IPS-20b (cell line): Measurements from ENCODE around the gene FBXO42.

Experiments
- H3K27ac ChIP-seq: one replicate; pipeline ENCODE4 v1.5.1; 2013; ENCODE audit warnings: low read length
- H3K27me3 ChIP-seq: 2 replicates; pipeline ENCODE4 v1.6.1; 2013; ENCODE audit warnings: mild to moderate bottlenecking, low read length, inconsistent platforms; ENCODE audit not compliant: insufficient read depth
- H3K36me3 ChIP-seq: 2 replicates; pipeline ENCODE4 v1.6.1; 2013; ENCODE audit warnings: low read depth, mild to moderate bottlenecking, inconsistent platforms, low read length, moderate library complexity; ENCODE audit not compliant: insufficient read depth
- H3K4me1 ChIP-seq: 2 replicates; pipeline ENCODE4 v1.6.1; 2013; ENCODE audit warnings: mild to moderate bottlenecking, control low read depth, inconsistent platforms, low read length, moderate library complexity; ENCODE audit not compliant: insufficient read depth
- H3K4me3 ChIP-seq: 2 replicates; pipeline ENCODE4 v1.5.1; 2013; ENCODE audit warnings: mild to moderate bottlenecking, low read length, inconsistent platforms
- H3K9ac ChIP-seq: 2 replicates; pipeline ENCODE4 v1.6.1; 2013; ENCODE audit warnings: low read depth, mild to moderate bottlenecking, inconsistent platforms, low read length, moderate library complexity
- H3K9me3 ChIP-seq: 2 replicates; pipeline ENCODE4 v1.6.1; 2013; ENCODE audit warnings: mild to moderate bottlenecking, low read depth, low read length, inconsistent platforms; ENCODE audit not compliant: insufficient read depth

Gene FBXO42

DNA sequence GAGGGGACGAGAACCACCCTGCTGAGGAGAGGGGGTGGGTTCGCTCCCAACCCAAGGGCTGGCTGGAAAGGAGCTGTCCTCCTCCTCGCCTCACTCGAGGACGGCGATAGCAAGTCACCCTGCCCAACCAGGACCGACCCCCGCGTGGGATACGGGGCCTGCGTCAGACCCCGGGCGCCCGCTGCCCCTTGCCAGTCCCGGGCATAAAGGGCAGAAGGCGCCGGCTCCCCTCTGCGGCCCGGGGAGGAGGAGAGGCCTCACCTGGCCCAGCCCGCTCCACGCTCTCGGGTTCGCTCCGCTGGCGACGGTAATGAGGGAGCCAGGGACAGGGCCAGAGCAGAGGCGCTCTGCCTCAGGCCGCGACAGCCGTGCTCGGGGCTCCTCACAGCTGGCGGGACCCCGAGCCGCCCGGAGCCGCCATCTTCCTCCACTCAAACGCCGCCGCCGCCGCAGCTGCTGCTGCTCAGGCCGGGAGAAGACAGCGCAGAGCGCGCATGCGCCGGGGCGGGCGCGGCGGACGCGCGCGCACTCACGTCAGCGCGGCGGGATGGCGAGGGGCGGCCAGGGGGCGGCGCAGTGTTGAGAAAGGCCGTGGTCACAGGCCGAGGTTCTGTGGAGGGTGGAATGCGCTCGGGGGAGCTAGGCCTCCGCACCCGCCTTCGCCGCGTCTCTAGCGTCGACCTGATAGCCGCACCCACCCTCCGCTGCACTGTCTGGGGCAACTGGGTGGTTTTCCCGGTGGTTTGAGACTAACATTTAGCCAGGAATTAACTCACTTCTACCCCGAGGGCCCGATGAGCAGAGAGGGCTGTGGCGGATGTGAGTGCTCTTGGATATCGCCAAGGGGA, at the start of gene FBXO42:
Gene FBXO42 (minus strand): TSS at position 487 of the 848 bp plus-strand sequence. CDS start 37,062 bp downstream, outside the sequence.
- peaks cover 9% of the 10 kb centered on the region; the same call in 1 of the 2 replicates for H3K4me1 ChIP-seq
- no peak within 1 kb of the TSS for H3K27ac ChIP-seq
- H3K36me3 ChIP-seq, result no peaks in the 10 kb centered on the region
- H3K4me3 ChIP-seq, result peak within 1 kb of the TSS; percentile 87
- H3K9ac ChIP-seq, result peak within 1 kb of the TSS; percentile 86
- H3K9me3 ChIP-seq, result no peaks in the 10 kb centered on the region
- no peaks in the 10 kb centered on the region for H3K27me3 ChIP-seq

DNA sequence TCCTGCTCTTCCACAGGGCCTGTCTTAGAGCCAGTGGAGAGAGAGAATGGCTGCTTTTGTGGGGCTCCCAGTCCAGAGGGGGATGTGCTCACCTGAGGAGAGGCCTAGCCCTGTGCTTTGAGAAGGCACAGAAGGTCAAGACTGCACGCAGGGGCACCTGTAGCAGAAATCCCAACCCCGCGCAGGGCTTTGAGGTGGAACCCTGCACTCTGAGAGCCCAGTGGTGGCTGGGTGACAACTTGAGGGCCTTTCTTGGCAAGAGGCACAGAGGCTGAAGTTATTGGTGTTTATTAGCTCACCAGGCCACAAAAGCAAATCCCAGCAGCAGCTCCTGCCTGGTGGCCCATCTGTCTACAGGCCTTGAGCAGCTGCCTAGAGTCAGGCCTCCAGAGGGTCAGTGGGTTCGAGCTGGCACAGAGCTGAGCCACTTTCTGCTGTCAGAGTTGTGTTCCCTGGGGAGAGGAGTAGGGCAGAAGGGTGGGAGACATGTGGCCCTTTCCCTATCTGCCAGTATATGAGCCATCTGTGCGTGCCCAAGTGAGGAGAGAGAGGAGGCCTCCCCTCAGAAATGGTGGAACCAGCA, 46.2 kb upstream of the FBXO42 start:
- Histone ChIP-seq H3K9ac (no peak overlapping the region), H3K27ac (no peak overlapping the region), H3K4me3 (no peak overlapping the region), H3K4me1 (no peaks in the 10 kb centered on the region), H3K36me3 (peaks cover 47% of the 10 kb centered on the region), H3K27me3 (no peaks in the 10 kb centered on the region), H3K9me3 (no peaks in the 10 kb centered on the region)

DNA sequence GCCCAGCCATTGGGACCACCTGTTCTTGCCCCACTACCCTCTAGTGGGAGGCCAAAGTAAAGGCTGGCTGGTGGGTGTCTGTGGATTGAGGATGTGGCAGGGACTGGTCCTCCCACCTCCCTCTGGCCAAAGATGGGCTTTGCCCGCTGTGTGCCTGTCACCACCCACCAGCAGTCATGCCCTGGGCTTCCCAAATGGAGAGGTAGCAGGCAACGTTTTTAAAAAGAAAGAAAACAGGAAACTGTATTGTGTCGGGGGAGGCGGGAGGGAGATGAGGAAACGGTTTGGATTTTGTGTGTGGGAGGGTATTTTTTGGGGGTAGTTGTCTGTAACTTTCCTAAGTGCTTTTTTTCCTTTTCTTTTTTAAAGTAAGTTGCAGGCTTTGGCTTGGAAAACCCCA, 44.8 kb upstream of the FBXO42 start:
- H3K27me3 ChIP-seq, result no peaks in the 10 kb centered on the region
- H3K9ac ChIP-seq, result no peak overlapping the region
- H3K4me1 ChIP-seq, result peaks cover 7% of the 10 kb centered on the region
- no peak overlapping the region for H3K27ac ChIP-seq
- H3K36me3 ChIP-seq, result peaks cover 49% of the 10 kb centered on the region
- H3K9me3 ChIP-seq, result no peaks in the 10 kb centered on the region
- no peak overlapping the region for H3K4me3 ChIP-seq

DNA sequence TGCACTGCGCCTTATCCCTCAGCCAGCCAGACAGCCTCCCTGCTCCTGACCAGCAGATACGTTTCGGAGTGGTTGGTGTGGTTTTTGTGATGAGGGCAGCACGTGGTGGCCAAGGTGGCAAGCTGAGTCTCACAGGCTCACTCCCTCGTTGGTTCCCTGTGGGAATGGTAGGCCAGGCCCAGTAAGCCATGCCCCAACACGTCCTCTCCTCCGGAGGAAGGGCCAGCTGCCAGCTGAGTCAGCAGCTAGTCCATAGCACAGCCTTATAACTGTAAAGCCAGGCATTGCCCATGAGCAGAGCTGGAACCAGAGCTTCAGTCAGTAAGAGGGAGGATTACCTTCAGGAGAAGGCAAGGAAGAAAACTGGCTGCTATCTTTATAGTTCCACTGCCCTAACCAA, 44.3 kb upstream of the FBXO42 start:
- Histone ChIP-seq H3K9ac (no peak overlapping the region), H3K27ac (no peak overlapping the region), H3K4me1 (peaks cover 12% of the 10 kb centered on the region), H3K36me3 (peaks cover 49% of the 10 kb centered on the region), H3K4me3 (no peak overlapping the region), H3K27me3 (no peaks in the 10 kb centered on the region), H3K9me3 (no peaks in the 10 kb centered on the region)

DNA sequence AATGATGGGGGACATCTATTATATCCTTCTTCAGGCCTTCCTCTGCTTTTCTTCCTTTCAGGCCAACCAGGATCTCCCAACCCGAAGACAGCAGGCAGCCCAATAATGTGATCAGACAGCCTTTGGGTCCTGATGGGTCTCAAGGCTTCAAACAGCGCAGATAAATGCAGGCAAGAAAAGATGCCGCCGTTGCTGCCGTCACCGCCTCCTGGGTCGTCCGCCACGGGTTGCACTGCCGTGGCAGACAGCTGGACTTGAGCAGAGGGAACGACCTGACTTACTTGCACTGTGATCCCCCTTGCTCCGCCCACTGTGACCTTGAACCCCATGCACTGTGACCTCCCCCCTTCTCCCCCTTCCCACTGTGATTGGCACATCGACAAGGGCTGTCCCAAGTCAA, 42.7 kb upstream of the FBXO42 start:
- no peak overlapping the region for H3K9ac ChIP-seq
- H3K9me3 ChIP-seq, result no peaks in the 10 kb centered on the region
- H3K27me3 ChIP-seq, result no peaks in the 10 kb centered on the region
- no peak overlapping the region for H3K4me3 ChIP-seq
- peaks cover 49% of the 10 kb centered on the region for H3K36me3 ChIP-seq
- H3K27ac ChIP-seq, result no peak overlapping the region
- peaks cover 15% of the 10 kb centered on the region for H3K4me1 ChIP-seq

DNA sequence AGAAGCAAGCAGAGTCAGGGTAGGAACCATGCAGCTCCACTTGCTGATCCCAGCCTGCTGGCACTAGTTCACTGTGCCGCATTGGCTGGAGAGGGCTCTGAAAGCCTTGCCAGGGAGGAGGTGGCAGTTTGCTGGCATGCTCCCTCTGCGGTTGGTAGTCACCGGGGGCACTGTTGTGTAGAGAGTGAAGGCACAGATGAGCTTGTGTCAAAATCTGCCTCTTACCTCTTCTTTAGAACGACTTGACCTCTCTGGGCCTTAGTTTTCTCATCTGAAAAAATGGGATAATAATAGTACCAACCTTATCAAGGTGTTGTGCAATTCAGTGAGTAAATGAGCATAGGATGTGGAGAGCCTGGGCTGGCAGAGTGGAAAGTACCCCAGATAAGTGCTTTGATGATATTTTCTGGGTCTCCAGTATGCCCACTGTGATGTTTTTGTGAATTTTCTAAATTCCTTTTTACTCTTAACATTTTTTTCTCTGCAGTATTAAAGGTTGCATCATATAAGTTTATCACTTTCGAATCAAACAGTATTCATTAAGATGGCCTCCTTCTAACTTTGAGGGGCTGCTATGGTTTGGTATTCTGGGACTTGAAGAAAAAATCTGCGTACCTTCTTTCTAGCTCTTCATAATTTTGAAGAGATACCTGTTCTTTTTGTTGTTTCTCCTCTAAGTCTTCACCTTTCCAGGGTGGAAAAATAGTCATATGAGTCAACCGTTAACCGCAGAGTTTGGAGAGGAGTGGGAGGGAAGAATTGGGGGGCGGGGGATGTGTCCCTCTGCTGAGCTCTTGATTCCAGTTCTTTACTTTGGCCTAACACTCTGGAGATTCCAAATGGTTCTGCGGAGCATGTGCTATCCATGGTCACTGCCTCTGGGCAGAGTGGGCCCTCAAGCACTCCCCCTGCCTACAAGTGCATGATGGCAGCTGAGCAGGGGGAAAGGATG, 41.6 kb upstream of the FBXO42 start:
- no peaks in the 10 kb centered on the region for H3K9me3 ChIP-seq
- H3K9ac ChIP-seq, result no peak overlapping the region
- H3K4me3 ChIP-seq, result no peak overlapping the region
- H3K27me3 ChIP-seq, result no peaks in the 10 kb centered on the region
- H3K36me3 ChIP-seq, result peaks cover 46% of the 10 kb centered on the region
- peaks cover 15% of the 10 kb centered on the region for H3K4me1 ChIP-seq
- no peak overlapping the region for H3K27ac ChIP-seq

DNA sequence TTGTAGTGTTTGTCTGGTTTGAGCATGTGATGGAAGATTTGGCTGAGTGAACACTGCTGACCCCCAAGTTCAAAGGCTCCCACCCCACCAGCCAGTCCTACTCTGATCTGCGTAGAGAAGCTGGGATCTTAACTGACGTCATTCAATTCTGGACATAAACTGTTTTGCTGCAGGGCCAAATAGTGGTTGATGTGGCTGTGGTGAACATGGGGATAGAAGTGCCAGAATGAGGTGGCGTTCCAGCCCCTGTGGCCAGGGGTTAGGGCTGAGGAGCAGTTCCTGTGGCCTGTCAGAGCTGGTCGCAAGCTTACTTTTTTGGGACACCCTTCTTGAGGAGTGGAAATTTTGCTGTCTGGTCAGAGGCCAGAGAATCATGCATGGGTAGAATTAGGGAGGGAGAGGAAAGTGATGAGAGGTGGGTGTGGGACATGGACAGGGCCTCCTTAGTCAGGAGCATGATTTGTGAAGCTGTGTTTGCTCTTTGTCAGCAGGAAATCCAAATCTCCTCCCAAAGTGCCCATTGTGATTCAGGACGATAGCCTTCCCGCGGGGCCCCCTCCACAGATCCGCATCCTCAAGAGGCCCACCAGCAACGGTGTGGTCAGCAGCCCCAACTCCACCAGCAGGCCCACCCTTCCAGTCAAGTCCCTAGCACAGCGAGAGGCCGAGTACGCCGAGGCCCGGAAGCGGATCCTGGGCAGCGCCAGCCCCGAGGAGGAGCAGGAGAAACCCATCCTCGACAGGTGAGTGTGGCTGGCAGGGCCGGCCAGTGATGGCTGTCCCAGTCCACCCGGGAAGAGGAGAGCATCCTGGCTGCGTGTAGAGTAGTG, 40.7 kb upstream of the FBXO42 start:
- Histone ChIP-seq H3K4me3 (no peak overlapping the region), H3K9me3 (no peaks in the 10 kb centered on the region), H3K9ac (no peak overlapping the region), H3K27ac (no peak overlapping the region), H3K27me3 (no peaks in the 10 kb centered on the region), H3K4me1 (peaks cover 15% of the 10 kb centered on the region), H3K36me3 (peaks cover 41% of the 10 kb centered on the region)

DNA sequence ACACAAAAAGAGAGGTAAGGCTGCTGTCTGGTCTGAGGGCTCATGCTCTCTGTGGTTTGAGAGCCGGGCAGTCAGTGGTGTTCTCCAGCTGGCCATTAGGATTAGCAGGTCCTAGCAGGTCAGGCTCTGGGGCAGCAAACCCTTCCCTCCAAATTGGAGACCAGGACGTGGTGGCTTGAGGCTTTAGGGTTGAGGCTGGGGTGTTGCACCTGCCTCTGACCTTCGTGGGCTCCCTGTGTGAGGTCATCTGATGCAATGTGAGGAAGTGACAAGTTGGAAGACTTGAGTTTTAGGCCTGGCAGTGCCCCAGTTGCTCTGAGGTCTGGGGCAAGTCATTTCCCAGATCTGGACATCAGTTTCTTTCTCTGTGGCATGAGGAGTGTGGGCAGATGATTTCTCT, 39.1 kb upstream of the FBXO42 start:
- Histone ChIP-seq H3K4me1 (peaks cover 15% of the 10 kb centered on the region), H3K27ac (no peak overlapping the region)

DNA sequence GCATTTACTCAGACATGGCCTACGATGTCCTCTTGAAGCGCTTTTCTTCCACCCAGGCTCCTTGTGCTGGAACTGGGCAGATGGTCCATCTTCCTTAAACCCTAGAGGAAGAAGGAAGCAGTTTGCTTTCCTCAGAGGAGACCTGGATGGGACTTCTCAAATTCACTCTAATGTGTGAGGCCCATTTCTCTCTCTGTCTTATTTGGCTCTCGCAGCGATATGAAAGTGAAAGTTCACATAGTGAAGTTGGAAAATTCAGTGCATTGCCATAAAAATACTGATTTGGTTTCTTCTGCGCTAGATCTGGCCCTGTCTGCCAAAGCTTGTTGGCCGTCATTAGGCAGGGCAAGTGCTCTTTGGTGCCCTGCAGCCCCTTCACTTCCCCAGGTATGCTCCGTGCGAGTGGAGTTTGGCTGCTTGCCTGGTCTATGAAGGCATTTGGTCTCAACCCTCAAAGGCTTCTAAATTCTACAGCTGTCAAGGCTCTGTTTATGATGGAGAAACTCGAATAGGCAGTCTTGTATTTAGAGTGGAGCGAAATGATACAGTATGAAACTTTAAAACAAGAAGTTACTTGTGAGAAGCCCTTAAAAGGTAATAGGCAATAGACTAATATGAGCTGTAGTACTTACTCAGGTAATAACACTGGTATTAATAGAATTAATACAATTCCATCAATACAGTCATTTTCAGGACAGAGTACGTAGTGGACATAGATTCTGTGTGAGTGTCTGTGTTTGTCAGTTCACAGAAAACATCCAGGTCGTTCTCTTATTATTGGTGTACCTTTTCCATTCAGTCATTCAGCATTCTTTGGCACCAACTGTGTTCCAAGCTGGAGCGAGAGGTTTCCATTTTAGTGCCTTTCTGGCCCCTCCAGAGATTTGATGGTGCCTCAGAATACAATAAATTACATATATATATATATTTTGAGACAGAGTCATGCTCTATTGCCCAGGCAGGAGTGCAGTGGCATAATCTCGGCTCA, 35.2 kb upstream of the FBXO42 start:
- Histone ChIP-seq H3K4me1 (peaks cover 34% of the 10 kb centered on the region), H3K36me3 (no peaks in the 10 kb centered on the region), H3K27ac (no peak overlapping the region), H3K27me3 (no peaks in the 10 kb centered on the region), H3K9ac (no peak overlapping the region), H3K9me3 (no peaks in the 10 kb centered on the region), H3K4me3 (no peak overlapping the region)

More for the DNA sequence above, 39.1 kb upstream of the FBXO42 start:
- no peak overlapping the region for H3K4me3 ChIP-seq
- peaks cover 31% of the 10 kb centered on the region for H3K36me3 ChIP-seq
- no peak overlapping the region for H3K9ac ChIP-seq
- no peaks in the 10 kb centered on the region for H3K9me3 ChIP-seq
- H3K27me3 ChIP-seq, result no peaks in the 10 kb centered on the region

DNA sequence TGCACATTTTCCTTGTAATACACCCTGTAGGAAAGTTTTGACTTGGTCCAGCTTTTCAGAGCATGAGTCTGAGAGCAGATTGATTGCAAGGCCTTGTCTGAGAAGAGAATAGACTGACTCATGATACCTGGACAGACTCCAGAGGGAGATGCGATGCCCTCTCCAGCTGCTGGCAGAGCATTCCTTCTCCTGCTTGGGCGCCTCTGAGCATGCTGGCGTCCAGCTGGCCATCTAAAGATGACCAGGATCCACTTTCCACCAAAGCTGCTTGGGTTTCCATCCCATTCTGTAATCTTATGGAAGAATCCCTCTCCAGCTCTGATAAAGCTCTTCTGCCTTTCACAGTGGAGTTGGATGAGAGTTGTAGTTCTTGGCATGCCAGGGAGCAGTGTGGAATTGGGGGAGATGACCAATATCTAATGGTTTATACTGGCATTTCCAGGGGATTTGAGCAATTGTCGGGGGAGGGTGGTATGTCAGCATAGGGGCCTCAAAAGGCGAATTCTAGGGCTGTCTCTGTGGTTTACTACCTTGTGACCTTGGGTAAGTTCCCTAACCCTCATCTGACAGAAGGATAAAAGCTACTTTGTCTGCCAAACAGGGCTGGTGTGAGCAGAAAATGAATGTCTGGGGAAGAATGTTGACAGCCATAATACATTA, 34.3 kb upstream of the FBXO42 start:
- Histone ChIP-seq H3K4me1 (peaks cover 27% of the 10 kb centered on the region), H3K36me3 (no peaks in the 10 kb centered on the region), H3K27me3 (no peaks in the 10 kb centered on the region), H3K27ac (no peak overlapping the region), H3K9me3 (no peaks in the 10 kb centered on the region), H3K4me3 (no peak overlapping the region), H3K9ac (no peak overlapping the region)
